Measurements from ENCODE around the gene SLN. TPM values are rescaled to one million over a fixed set of nuclear protein-coding genes. Genes with fewer than 3 reads are reported as not detected.

SLN gene
- polyA plus RNA-seq, 1 experiment = not detected

DNA sequence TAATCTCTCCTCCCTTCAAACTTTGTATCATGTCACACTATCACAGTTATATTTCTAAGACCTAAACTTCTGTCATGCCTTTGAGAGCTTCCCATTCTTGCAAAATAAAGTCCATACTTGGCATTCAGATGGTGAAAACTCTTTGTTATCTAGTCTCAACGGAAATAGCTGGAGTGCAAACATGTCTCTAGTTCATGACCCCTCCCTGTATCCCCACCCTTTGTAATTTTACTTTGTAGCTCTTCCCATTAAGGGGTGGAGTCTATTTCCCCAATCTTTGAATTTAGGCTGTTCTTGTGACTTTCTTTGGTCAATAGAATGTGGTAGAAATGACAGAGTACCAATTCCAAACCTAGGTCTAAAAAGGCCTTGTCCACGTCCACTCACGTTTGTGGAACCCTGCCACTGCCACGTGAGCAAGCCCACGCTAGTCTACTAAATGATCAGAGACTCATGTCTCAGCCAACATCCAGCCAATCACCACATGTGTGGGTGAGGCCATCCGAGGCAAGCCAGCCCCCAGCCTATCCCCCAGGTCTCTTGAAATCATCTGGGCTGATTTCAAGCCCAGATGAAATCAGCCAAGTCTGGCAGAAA, 23.4 kb downstream of the SLN start:
- TF ChIP-seq, protein P1, sequence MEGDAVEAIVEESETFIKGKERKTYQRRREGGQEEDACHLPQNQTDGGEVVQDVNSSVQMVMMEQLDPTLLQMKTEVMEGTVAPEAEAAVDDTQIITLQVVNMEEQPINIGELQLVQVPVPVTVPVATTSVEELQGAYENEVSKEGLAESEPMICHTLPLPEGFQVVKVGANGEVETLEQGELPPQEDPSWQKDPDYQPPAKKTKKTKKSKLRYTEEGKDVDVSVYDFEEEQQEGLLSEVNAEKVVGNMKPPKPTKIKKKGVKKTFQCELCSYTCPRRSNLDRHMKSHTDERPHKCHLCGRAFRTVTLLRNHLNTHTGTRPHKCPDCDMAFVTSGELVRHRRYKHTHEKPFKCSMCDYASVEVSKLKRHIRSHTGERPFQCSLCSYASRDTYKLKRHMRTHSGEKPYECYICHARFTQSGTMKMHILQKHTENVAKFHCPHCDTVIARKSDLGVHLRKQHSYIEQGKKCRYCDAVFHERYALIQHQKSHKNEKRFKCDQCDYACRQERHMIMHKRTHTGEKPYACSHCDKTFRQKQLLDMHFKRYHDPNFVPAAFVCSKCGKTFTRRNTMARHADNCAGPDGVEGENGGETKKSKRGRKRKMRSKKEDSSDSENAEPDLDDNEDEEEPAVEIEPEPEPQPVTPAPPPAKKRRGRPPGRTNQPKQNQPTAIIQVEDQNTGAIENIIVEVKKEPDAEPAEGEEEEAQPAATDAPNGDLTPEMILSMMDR (IDR thresholded peaks at IDR 0.05; ENCODE audit: insufficient read depth, low read depth, low read length) = no peak
- Histone ChIP-seq H3K27me3 (ENCODE audit: control insufficient read depth, insufficient read depth, low read length) (0 out of 2 replicates have a peak, but pooled peaks cover 1% of the 10 kb centered on the region), H3K4me3 (ENCODE audit: low read depth, low read length) (no peak overlapping the region), H3K36me3 (ENCODE audit: control insufficient read depth, insufficient read depth, low read length) (no peaks in the 10 kb centered on the region)
- ChIA-PET POLR2A (no interaction called here), CTCF (interaction anchor here (0.6 to 5.0 kb wide), 22 partner anchors 12 to 210 kb away, joined by 3 to 84 read pairs (median 8); partner anchors contain the start of genes ALKBH8 and ELMOD1)
- DNase-seq (ENCODE audit: low read depth) = no peak

DNA sequence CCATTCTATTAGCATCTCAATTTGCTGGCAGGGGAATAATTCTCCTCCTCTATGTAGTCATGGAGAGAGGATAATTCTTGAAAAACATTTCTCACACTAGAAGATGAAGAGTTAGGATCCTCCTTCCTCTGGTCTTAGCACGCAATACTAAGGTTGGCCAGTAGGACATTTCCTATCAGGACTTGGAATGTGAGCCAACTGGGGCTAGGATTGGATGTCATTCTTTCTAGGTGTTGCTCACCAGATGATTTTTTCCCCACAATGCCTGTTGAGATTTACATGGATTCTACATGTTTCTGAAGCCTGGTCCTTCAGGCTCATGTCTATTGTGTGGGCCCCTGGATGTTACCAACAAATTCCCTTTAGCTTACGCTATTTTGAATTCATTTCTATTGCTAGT, 28.0 kb downstream of the SLN start:
- DNase-seq (ENCODE audit: low read depth) = no peak
- H3K4me3 ChIP-seq (ENCODE audit: low read depth, low read length) = no peak overlapping the region
- TF ChIP-seq, protein P1 (IDR thresholded peaks at IDR 0.05; ENCODE audit: insufficient read depth, low read depth, low read length) = peak; percentile 40
- CTCF ChIA-PET = interaction anchor here (0.6 to 1.3 kb wide), 8 partner anchors 9 to 135 kb away, joined by 3 to 6 read pairs (median 3); no protein-coding TSS in a partner anchor
- H3K36me3 ChIP-seq (ENCODE audit: control insufficient read depth, insufficient read depth, low read length) = no peaks in the 10 kb centered on the region
- POLR2A ChIA-PET = no interaction called here
- 0 out of 2 replicates have a peak, but pooled peaks cover 1% of the 10 kb centered on the region for H3K27me3 ChIP-seq (ENCODE audit: control insufficient read depth, insufficient read depth, low read length)

DNA sequence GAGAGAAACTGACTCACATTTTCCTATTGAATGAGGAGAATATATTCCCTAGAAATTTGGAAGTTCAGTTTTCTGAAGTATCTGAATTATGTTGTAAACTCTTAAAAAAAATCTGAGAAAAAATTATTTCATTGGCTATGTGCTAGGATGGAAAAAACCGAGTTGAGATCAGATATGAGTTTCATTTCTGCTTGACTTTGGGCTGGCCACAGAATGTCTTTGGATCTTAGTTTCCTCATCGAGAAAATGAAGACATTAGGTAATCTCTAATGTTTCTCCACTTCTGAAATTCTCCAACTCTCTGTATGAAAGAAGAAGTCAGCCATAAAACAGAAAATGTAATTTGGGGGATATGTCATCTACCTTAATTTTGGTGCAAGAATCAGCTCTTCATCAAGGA, 28.8 kb downstream of the SLN start:
- no peak for DNase-seq (ENCODE audit: low read depth)
- H3K36me3 ChIP-seq (ENCODE audit: control insufficient read depth, insufficient read depth, low read length) = no peaks in the 10 kb centered on the region
- POLR2A ChIA-PET = no interaction called here
- TF ChIP-seq, protein P1 (IDR thresholded peaks at IDR 0.05; ENCODE audit: insufficient read depth, low read depth, low read length) = no peak
- 0 out of 2 replicates have a peak, but pooled peaks cover 3% of the 10 kb centered on the region for H3K27me3 ChIP-seq (ENCODE audit: control insufficient read depth, insufficient read depth, low read length)
- CTCF ChIA-PET = interaction anchor here (0.6 to 1.3 kb wide), 9 partner anchors 9 to 279 kb away, joined by 3 to 6 read pairs (median 3); no protein-coding TSS in a partner anchor
- no peak overlapping the region for H3K4me3 ChIP-seq (ENCODE audit: low read depth, low read length)

DNA sequence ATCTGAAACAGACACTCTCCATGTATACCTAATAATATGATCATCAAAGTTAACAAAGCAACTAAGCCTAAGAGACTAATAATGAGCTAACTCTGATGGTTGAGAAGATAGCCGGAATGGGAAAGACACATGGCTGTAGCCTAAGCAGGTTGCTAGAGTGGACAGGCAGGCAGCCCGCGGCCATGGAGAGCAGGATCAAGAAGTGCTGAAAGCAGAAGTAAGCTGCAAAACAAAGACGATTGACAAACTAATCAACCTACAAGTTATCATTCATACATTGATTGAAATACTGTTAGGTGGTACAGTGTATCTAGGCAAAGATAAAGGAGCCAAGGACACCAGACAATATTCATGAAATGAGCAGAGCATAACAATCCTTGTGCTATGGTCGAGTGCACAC, 29.3 kb downstream of the SLN start:
- Histone ChIP-seq H3K4me3 (ENCODE audit: low read depth, low read length) (no peak overlapping the region), H3K36me3 (ENCODE audit: control insufficient read depth, insufficient read depth, low read length) (no peaks in the 10 kb centered on the region), H3K27me3 (ENCODE audit: control insufficient read depth, insufficient read depth, low read length) (0 out of 2 replicates have a peak, but pooled peaks cover 3% of the 10 kb centered on the region)
- ChIA-PET POLR2A (no interaction called here), CTCF (interaction anchor here (1.0 kb wide), 1 partner anchor 107 kb away, joined by 3 read pairs; no protein-coding TSS in a partner anchor)
- DNase-seq (ENCODE audit: low read depth) = no peak
- TF ChIP-seq, protein P1 (IDR thresholded peaks at IDR 0.05; ENCODE audit: insufficient read depth, low read depth, low read length) = no peak

DNA sequence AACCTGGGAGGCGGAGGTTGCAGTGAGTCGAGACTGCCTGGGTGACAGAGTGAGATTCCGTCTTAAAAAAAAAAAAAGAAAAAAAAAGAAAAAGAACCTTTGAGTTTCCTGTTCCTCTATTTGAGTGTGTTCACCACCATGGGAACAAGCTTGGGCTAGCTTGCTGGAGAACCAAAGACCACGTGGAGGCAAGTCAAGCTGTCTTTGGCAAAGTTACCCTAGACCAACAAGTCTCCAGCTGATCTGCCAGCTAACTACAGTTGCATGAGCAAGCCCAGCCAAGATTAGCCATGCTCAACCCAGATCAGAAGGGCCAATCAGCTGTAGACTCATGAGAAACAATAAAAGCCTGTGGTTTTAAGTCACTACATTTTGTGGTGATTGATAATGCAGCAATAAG, 29.7 kb downstream of the SLN start:
- ChIA-PET CTCF (interaction anchor here (1.0 to 2.5 kb wide), 2 partner anchors 8 to 107 kb away, joined by 3 to 11 read pairs; no protein-coding TSS in a partner anchor), POLR2A (no interaction called here)
- Histone ChIP-seq H3K4me3 (ENCODE audit: low read depth, low read length) (no peak overlapping the region), H3K36me3 (ENCODE audit: control insufficient read depth, insufficient read depth, low read length) (no peaks in the 10 kb centered on the region), H3K27me3 (ENCODE audit: control insufficient read depth, insufficient read depth, low read length) (0 out of 2 replicates have a peak, but pooled peaks cover 3% of the 10 kb centered on the region)
- TF ChIP-seq, protein P1 (IDR thresholded peaks at IDR 0.05; ENCODE audit: insufficient read depth, low read depth, low read length) = no peak
- no peak for DNase-seq (ENCODE audit: low read depth)

Measured in BJ (cell line).